H1 (cell line): ENCODE results near the gene LY6G5B. TPM values are rescaled to one million over a fixed set of nuclear protein-coding genes. Genes with fewer than 3 reads are reported as not detected.

Experiments used
- CTCF ChIA-PET: fragments of 300-600 bp; sonication (Branson Sonifier 250); formaldehyde crosslinking; loops from one replicate; lab custom pipeline; 2021; ENCODE audit not compliant: partially characterized antibody; lab: Charles Lee
- POLR2A ChIA-PET: fragments of 300-600 bp; sonication (Branson Sonifier 250); formaldehyde crosslinking; loops from one replicate; lab custom pipeline; 2021; ENCODE audit warnings: inconsistent platforms; ENCODE audit not compliant: partially characterized antibody; lab: Charles Lee
- DNase-seq, 2 experiments: peaks; one replicate each; pipeline versions ENCODE4 v3.0.0 to v3.0.0-alpha.2; 2010 to 2022; ENCODE audit warnings: low spot score in 2 of 2, low read depth in 1 of 2, mixed read lengths in 1 of 2
- FAIRE-seq: peaks from 2 replicates; lab custom pipeline; 2011; peaks lifted over from hg19 to GRCh38; lab: Jason Lieb, UNC
- H2AFZ ChIP-seq: 2 replicates; pipeline ENCODE4 v1.8.1; 2012; ENCODE audit warnings: low read length, inconsistent platforms
- H2AK5ac ChIP-seq: 2 replicates; pipeline ENCODE4 v1.6.1; 2013; ENCODE audit warnings: low read depth, low read length
- H2BK120ac ChIP-seq: replicated peaks from 2 replicates; pipeline ENCODE3; 2013; ENCODE audit warnings: low read depth, low read length, inconsistent platforms
- H2BK12ac ChIP-seq: 2 replicates; pipeline ENCODE4 v1.6.1; 2013; ENCODE audit warnings: low read depth, low read length
- H2BK15ac ChIP-seq: 2 replicates; pipeline ENCODE4 v1.6.1; 2013; ENCODE audit warnings: low read length
- H2BK20ac ChIP-seq: 2 replicates; pipeline ENCODE4 v1.6.1; 2013; ENCODE audit warnings: low read length
- H2BK5ac ChIP-seq: 2 replicates; pipeline ENCODE4 v1.6.1; 2013; ENCODE audit warnings: low read depth, low read length
- H3K14ac ChIP-seq: 2 replicates; pipeline ENCODE4 v1.6.1; 2013; ENCODE audit warnings: inconsistent platforms; ENCODE audit not compliant: insufficient read length
- H3K18ac ChIP-seq: 2 replicates; pipeline ENCODE4 v1.6.1; 2013; ENCODE audit warnings: low read length; ENCODE audit errors: extremely low read depth
- H3K23ac ChIP-seq: 2 replicates; pipeline ENCODE4 v1.6.1; 2013; ENCODE audit warnings: inconsistent platforms; ENCODE audit not compliant: insufficient read length
- H3K23me2 ChIP-seq: 2 replicates; pipeline ENCODE4 v1.6.1; 2013; ENCODE audit warnings: low read depth, low read length
- H3K27ac ChIP-seq: 2 replicates; pipeline ENCODE4 v1.6.1; 2011; ENCODE audit warnings: low read depth, low read length, inconsistent platforms
- H3K27me3 ChIP-seq, 4 experiments: replicated peaks in 1 of 4; 1 replicate in 1 of 4; 2 replicates in 3 of 4; pipeline versions ENCODE4 v1.6.1 to v1.8.1; 2011 to 2013; ENCODE audit warnings: low read length in 3 of 4, mild to moderate bottlenecking in 3 of 4, inconsistent platforms in 2 of 4, mixed read lengths in 2 of 4, moderate library complexity in 1 of 4; ENCODE audit not compliant: control insufficient read depth in 3 of 4, insufficient read depth in 3 of 4; ENCODE audit errors: extremely low read depth in 1 of 4
- H3K36me3 ChIP-seq, 4 experiments: 2 replicates each; pipeline versions ENCODE4 v1.6.1 to v1.8.1; 2011 to 2013; ENCODE audit warnings: mild to moderate bottlenecking in 4 of 4, low read length in 3 of 4, moderate library complexity in 2 of 4, control low read depth in 1 of 4, inconsistent platforms in 1 of 4; ENCODE audit not compliant: insufficient read depth in 4 of 4, control insufficient read depth in 2 of 4
- H3K4ac ChIP-seq: replicated peaks from 2 replicates; pipeline ENCODE3; 2013; ENCODE audit warnings: low read length, low read depth, mixed read lengths, inconsistent platforms; ENCODE audit not compliant: insufficient read length
- H3K4me1 ChIP-seq, 4 experiments: replicated peaks in 1 of 4; 1 replicate in 1 of 4; 2 replicates in 3 of 4; pipeline versions ENCODE4 v1.6.1 to v1.8.1; 2011 to 2013; ENCODE audit warnings: low read length in 3 of 4, inconsistent platforms in 2 of 4, mixed read lengths in 1 of 4; ENCODE audit not compliant: insufficient read depth in 4 of 4, control insufficient read depth in 3 of 4
- H3K4me2 ChIP-seq, 2 experiments: 2 replicates each; pipeline versions ENCODE4 v1.6.1 to v1.8.1; 2011 to 2013; ENCODE audit warnings: low read depth in 2 of 2, low read length in 2 of 2, control low read depth in 1 of 2, inconsistent platforms in 1 of 2, mild to moderate bottlenecking in 1 of 2; ENCODE audit not compliant: insufficient read depth in 1 of 2
- H3K4me3 ChIP-seq, 4 experiments: fragments of 200-600, 300-600 bp in 1 of 4; sonication (generic), shearing (Covaris generic), sonication (Bioruptor Twin) in 1 of 4; 2 replicates each; pipeline versions ENCODE4 v1.5.1 to v1.8.1; 2011 to 2016; ENCODE audit warnings: low read length in 4 of 4, low read depth in 3 of 4, control low read depth in 2 of 4, inconsistent platforms in 2 of 4, mild to moderate bottlenecking in 2 of 4, mixed read lengths in 1 of 4, moderate library complexity in 1 of 4; ENCODE audit not compliant: insufficient read depth in 2 of 4; ENCODE audit errors: extremely low read depth in 1 of 4
- H3K56ac ChIP-seq: replicated peaks from 2 replicates; pipeline ENCODE3; 2013; ENCODE audit warnings: low read depth, mild to moderate bottlenecking, mixed read lengths, low read length, inconsistent platforms; ENCODE audit not compliant: insufficient read length
- H3K79me1 ChIP-seq: 2 replicates; pipeline ENCODE4 v1.6.1; 2013; ENCODE audit warnings: low read depth, low read length, control low read depth
- H3K79me2 ChIP-seq, 2 experiments: 2 replicates each; pipeline versions ENCODE4 v1.6.1 to v1.8.1; 2012 to 2013; ENCODE audit warnings: low read length in 2 of 2, mild to moderate bottlenecking in 2 of 2, inconsistent platforms in 1 of 2; ENCODE audit not compliant: insufficient read depth in 2 of 2, control insufficient read depth in 1 of 2
- H3K9ac ChIP-seq, 4 experiments: replicated peaks in 1 of 4; 1 replicate in 1 of 4; 2 replicates in 3 of 4; pipeline versions ENCODE4 v1.6.1 to v1.8.1; 2011 to 2013; ENCODE audit warnings: low read depth in 3 of 4, low read length in 3 of 4, control low read depth in 2 of 4, mild to moderate bottlenecking in 2 of 4, moderate library complexity in 2 of 4, inconsistent platforms in 1 of 4; ENCODE audit errors: extremely low read depth in 1 of 4
- H3K9me3 ChIP-seq, 2 experiments: 2 replicates each; pipeline versions ENCODE4 v1.6.1 to v1.8.1; 2012 to 2013; ENCODE audit warnings: mild to moderate bottlenecking in 2 of 2, moderate library complexity in 2 of 2, control low read depth in 1 of 2, inconsistent platforms in 1 of 2, low read depth in 1 of 2, low read length in 1 of 2, mixed read lengths in 1 of 2; ENCODE audit not compliant: insufficient read depth in 2 of 2
- H4K20me1 ChIP-seq, 2 experiments: replicated peaks in 1 of 2; 2 replicates each; pipeline versions ENCODE3 to v1.8.1; 2011 to 2013; ENCODE audit warnings: inconsistent platforms in 2 of 2, low read length in 2 of 2, mild to moderate bottlenecking in 1 of 2; ENCODE audit not compliant: insufficient read depth in 2 of 2, control insufficient read depth in 1 of 2
- H4K5ac ChIP-seq: 2 replicates; pipeline ENCODE4 v1.6.1; 2013; ENCODE audit warnings: low read length, low read depth, mixed read lengths, inconsistent platforms; ENCODE audit not compliant: insufficient read length
- H4K8ac ChIP-seq: 2 replicates; pipeline ENCODE4 v1.8.0; 2013; ENCODE audit warnings: mild to moderate bottlenecking, moderate library complexity, low read length, inconsistent platforms; ENCODE audit not compliant: insufficient read depth; ENCODE audit errors: extremely low read depth
- H4K91ac ChIP-seq: replicated peaks from 2 replicates; pipeline ENCODE3; 2013; ENCODE audit warnings: low read length, mixed read lengths, inconsistent platforms; ENCODE audit not compliant: insufficient read length
- CBX5 ChIP-seq: fragments of 300-800, 300-1000 bp; sonication (generic); IDR thresholded peaks from 2 replicates; pipeline ENCODE4 v1.7.1; 2016; ENCODE audit warnings: antibody characterized with exemption, low read length, low read depth
- CREB1 ChIP-seq: IDR thresholded peaks from 2 replicates; pipeline ENCODE4 v1.6.1; 2012; ENCODE audit warnings: inconsistent platforms
- JUND ChIP-seq: IDR thresholded peaks from 2 replicates; pipeline ENCODE4 v1.6.1; 2011; ENCODE audit warnings: mild to moderate bottlenecking, improper control_type of control experiment, low read length
- KDM1A ChIP-seq: fragments of 200-600, 300-600 bp; sonication (generic); IDR thresholded peaks from 2 replicates; pipeline ENCODE4 v1.7.1; 2016; ENCODE audit warnings: mild to moderate bottlenecking, low read length, borderline replicate concordance
- NANOG ChIP-seq: IDR thresholded peaks from 2 replicates; pipeline ENCODE4 v1.6.1; 2011; ENCODE audit warnings: low read length, low read depth, mild to moderate bottlenecking, inconsistent platforms; ENCODE audit not compliant: insufficient read depth, poor library complexity, severe bottlenecking
- SIN3A ChIP-seq, 2 experiments: IDR thresholded peaks in 1 of 2; conservative IDR thresholded peaks in 1 of 2; 2 replicates each; pipeline ENCODE4 v1.6.1; 2011 to 2012; ENCODE audit warnings: low read length in 2 of 2, improper control_type of control experiment in 1 of 2, low read depth in 1 of 2, mild to moderate bottlenecking in 1 of 2
- SIX5 ChIP-seq: IDR thresholded peaks from 2 replicates; pipeline ENCODE4 v1.6.1; 2011; ENCODE audit warnings: mild to moderate bottlenecking, low read depth, low read length
- TAF1 ChIP-seq: IDR thresholded peaks from 2 replicates; pipeline ENCODE4 v1.6.1; 2011; ENCODE audit warnings: mild to moderate bottlenecking, low read depth, low read length
- TCF12 ChIP-seq: IDR thresholded peaks from 2 replicates; pipeline ENCODE4 v1.6.1; 2011; ENCODE audit warnings: low read depth, mild to moderate bottlenecking, low read length
- WGBS, 2 experiments: shearing (Covaris generic) in 1 of 2; methylation state at CpG; one replicate each; pipeline versions ENCODE4 v1.1.6 to v1.1.7; 2013 to 2015; ENCODE audit warnings: low lambda C conversion rate in 2 of 2, mixed read lengths in 2 of 2, inconsistent platforms in 1 of 2, low coverage in 1 of 2, missing lambda C conversion rate in 1 of 2; ENCODE audit not compliant: insufficient replicate concordance in 2 of 2, insufficient coverage in 1 of 2, insufficient read length in 1 of 2; ENCODE audit errors: extremely low coverage in 1 of 2, missing lambda C conversion rate in 1 of 2; 5-methylcytosine and 5-hydroxymethylcytosine counted together
- polyA plus RNA-seq, 7 experiments: library from polyadenylated mRNA; depleted of rRNA in 3 of 7; stranded (reverse) in 5 of 7; unstranded in 2 of 7; fragments of >200 nt in 5 of 7; fragments of 200-250 nt in 2 of 7; gene quantifications; 1 replicate in 5 of 7; 2 replicates in 1 of 7; 4 replicates in 1 of 7; pipeline versions ENCODE4 v1.2.1 to v1.2.3, GENCODE V29; 2011 to 2013; ENCODE audit warnings: missing spikeins in 2 of 7, mixed read lengths in 2 of 7
- total RNA-seq: library from RNA; stranded (reverse); fragmentation: NEBNext Ultra II Directional; extraction: Animal tissue kit (Norgen Biotek cat#: 25700); gene quantifications from 2 replicates; pipeline ENCODE4 v1.2.1, GENCODE V29; 2021

LY6G5B gene
- total and polyA plus RNA-seq, 2 of the 8 experiments (the other 6 are each of a cell fraction or from before 2014, with no cell fraction given): 10.6 to 12.6 TPM

DNA sequence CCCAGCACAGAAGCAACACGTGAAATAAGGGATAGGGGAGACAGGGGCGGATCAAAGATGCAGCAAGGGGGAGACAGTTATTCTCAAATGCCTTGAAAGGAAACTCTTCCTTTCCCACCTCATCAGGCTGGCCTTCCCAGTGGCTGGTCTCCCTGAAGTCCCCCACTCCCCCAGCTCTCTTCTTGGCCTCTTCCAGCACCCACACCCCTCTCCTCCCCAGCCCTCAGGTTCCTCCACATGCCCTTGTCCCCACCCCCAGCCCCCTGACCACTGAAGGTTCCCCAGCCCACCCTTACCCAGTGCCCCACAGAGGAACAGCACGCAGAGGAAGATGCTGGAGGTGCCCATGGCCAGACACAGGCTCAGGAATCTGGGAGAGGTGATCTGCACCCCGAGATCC, 43.7 kb downstream of the LY6G5B start:
- no peak overlapping the region for H4K5ac ChIP-seq
- H2BK20ac ChIP-seq: no peak overlapping the region
- FAIRE-seq (no peak), DNase-seq (no peak)
- H2BK15ac ChIP-seq: no peak overlapping the region
- H3K4me1 ChIP-seq: peaks cover 11 to 24% (median 22%) of the 10 kb centered on the region in 4 experiments
- no peak overlapping the region for H3K56ac ChIP-seq
- H3K18ac ChIP-seq: peak overlapping the region; percentile 62; the same call in 1 of the 2 replicates
- no peak overlapping the region for H3K23ac ChIP-seq
- H3K14ac ChIP-seq: no peak overlapping the region
- H2AFZ ChIP-seq: peak overlapping the region; percentile 67; the same call in 1 of the 2 replicates
- CTCF ChIA-PET: interaction anchor here (1.0 to 5.7 kb wide), 9 partner anchors 11 to 94 kb away, joined by 3 to 39 read pairs (median 6); partner anchors contain the start of genes DDAH2 and MPIG6B
- H3K9ac ChIP-seq: no peak overlapping the region
- H3K27ac ChIP-seq: 0 out of 2 replicates have a peak overlapping the region, but pooled peaks have one; percentile 0
- 81% methylated on average over 3 of the region's 4 CpGs; no CpG with 5 or more reads in 1 of the 2 experiments for WGBS, 2 experiments
- H2BK5ac ChIP-seq: peak overlapping the region; percentile 55
- no peaks in the 10 kb centered on the region for H3K36me3 ChIP-seq
- H2AK5ac ChIP-seq: no peak overlapping the region
- H4K20me1 ChIP-seq: no peaks in the 10 kb centered on the region
- H4K8ac ChIP-seq: no peak overlapping the region
- POLR2A ChIA-PET: interaction anchor here (0.5 to 4.7 kb wide), 14 partner anchors 10 to 114 kb away, joined by 3 to 36 read pairs (median 6); partner anchors contain the start of genes ABHD16A, CSNK2B, DDAH2 and GPANK1
- peak overlapping the region; percentile 86; the same call in 1 of the 2 replicates for H2BK12ac ChIP-seq
- no peaks in the 10 kb centered on the region; a peak in 1 of 7 replicates for H3K27me3 ChIP-seq
- H4K91ac ChIP-seq: no peak overlapping the region
- H3K79me1 ChIP-seq: no peaks in the 10 kb centered on the region
- peak overlapping the region in 1 of 4 experiments; percentile 15; a peak in 1 of 8 replicates for H3K4me3 ChIP-seq
- H3K4me2 ChIP-seq: peak overlapping the region in 1 of 2 experiments; percentile 52; a peak in 2 of 4 replicates
- no peaks in the 10 kb centered on the region for H3K79me2 ChIP-seq
- peaks cover 3% of the 10 kb centered on the region; the same call in 1 of the 2 replicates for H3K23me2 ChIP-seq
- TF ChIP-seq CBX5: no peak
- no peak for TF ChIP-seq NANOG
- no peak for TF ChIP-seq JUND
- no peak for TF ChIP-seq SIX5
- no peak for TF ChIP-seq TAF1
- no peak for TF ChIP-seq KDM1A
- TF ChIP-seq TCF12: no peak
- TF ChIP-seq SIN3A (conservative IDR thresholded peaks at IDR 0.05 in 1 of 2, IDR thresholded peaks at IDR 0.05 in 1 of 2; ENCODE audit: low read depth in 1 of 2, low read length in 2 of 2): no peak
- TF ChIP-seq CREB1: no peak
- H3K4ac ChIP-seq: no peak overlapping the region
- no peaks in the 10 kb centered on the region for H3K9me3 ChIP-seq
- H2BK120ac ChIP-seq: no peak overlapping the region
